Putamen (tissue), 1 donor: ENCODE data around the gene CACNA2D3.

Experiments used
- DNase-seq: peaks from one replicate; pipeline ENCODE4 v3.0.0-alpha.2; 2016; ENCODE audit warnings: low spot score

Gene CACNA2D3

GRCh38 chr3:55007971-55008370, 885.6 kb downstream of the CACNA2D3 start:
- DNase-seq = no peak

- DNase-seq = no peak
Measured at GRCh38 chr3:55009372-55009771, 887.0 kb downstream of the CACNA2D3 start.

- DNase-seq = no peak
Measured at GRCh38 chr3:55012091-55012490, 889.7 kb downstream of the CACNA2D3 start.

GRCh38 chr3:55013145-55013925, 891.0 kb downstream of the CACNA2D3 start:
- DNase-seq = no peak

GRCh38 chr3:55014081-55014480, 891.7 kb downstream of the CACNA2D3 start:
- no peak for DNase-seq

- no peak for DNase-seq
Measured at GRCh38 chr3:55014906-55015305, 892.6 kb downstream of the CACNA2D3 start.

- DNase-seq = no peak
Measured at GRCh38 chr3:55017876-55018275, 895.5 kb downstream of the CACNA2D3 start.

- no peak for DNase-seq
Measured at GRCh38 chr3:55030938-55031337, 908.6 kb downstream of the CACNA2D3 start.

GRCh38 chr3:55036883-55037577, 914.7 kb downstream of the CACNA2D3 start:
- no peak for DNase-seq

- no peak for DNase-seq
Measured at GRCh38 chr3:55042591-55042990, 920.2 kb downstream of the CACNA2D3 start.

- DNase-seq = no peak
Measured at GRCh38 chr3:55044486-55044885, 922.1 kb downstream of the CACNA2D3 start.

- DNase-seq = no peak
Measured at GRCh38 chr3:55059027-55059629, 936.8 kb downstream of the CACNA2D3 start.

GRCh38 chr3:55060896-55061719, 938.8 kb downstream of the CACNA2D3 start:
- no peak for DNase-seq

- no peak for DNase-seq
Measured at GRCh38 chr3:55061720-55062034, 939.3 kb downstream of the CACNA2D3 start.

- DNase-seq = no peak
Measured at GRCh38 chr3:55064164-55064563, 941.8 kb downstream of the CACNA2D3 start.

GRCh38 chr3:55065331-55065730, 943.0 kb downstream of the CACNA2D3 start:
- DNase-seq = no peak

GRCh38 chr3:55066551-55067047, 944.2 kb downstream of the CACNA2D3 start:
- DNase-seq = no peak

GRCh38 chr3:55069950-55070349, 947.6 kb downstream of the CACNA2D3 start:
- no peak for DNase-seq

- no peak for DNase-seq
Measured at GRCh38 chr3:55074796-55075195, 952.4 kb downstream of the CACNA2D3 start.

- no peak for DNase-seq
Measured at GRCh38 chr3:55075846-55076245, 953.5 kb downstream of the CACNA2D3 start.

GRCh38 chr3:55077726-55078125, 955.4 kb downstream of the CACNA2D3 start:
- no peak for DNase-seq

GRCh38 chr3:55078876-55079275, 956.5 kb downstream of the CACNA2D3 start:
- no peak for DNase-seq
